ENCODE measurements around the gene IGFBP4. TPM values are rescaled to one million over a fixed set of nuclear protein-coding genes. Genes with fewer than 3 reads are reported as not detected.
"Not testable (repeated sequence)": the region's sequence is repeated elsewhere in the genome, so short reads cannot be mapped to it uniquely, and the experiment has no call there.

The IGFBP4 gene
- total RNA-seq: 1 to 10 TPM; 3.4 to 5.9 TPM

GRCh38 chr17:40443196-40443987 is at the start of gene IGFBP4:
TSS of gene IGFBP4 (plus strand) at chr17:40443450. CDS start at chr17:40443736, 286 bp downstream.
- H3K4me3 Mint-ChIP-seq: peak within 1 kb of the TSS; percentile 66
- peaks cover 22% of the 10 kb centered on the region for H3K27me3 Mint-ChIP-seq
- CTCF ChIA-PET: interaction anchor here (0.6 to 9.1 kb wide), 29 partner anchors 10 to 663 kb away, joined by 3 to 115 read pairs (median 4); partner anchors contain the start of genes GJD3 and TOP2A
- DNase-seq (peak; percentile 77), ATAC-seq (peak; percentile 87)
- H3K36me3 Mint-ChIP-seq: peaks cover 3% of the 10 kb centered on the region
- H3K4me1 Mint-ChIP-seq: peaks cover 40% of the 10 kb centered on the region
- H3K27ac Mint-ChIP-seq: peak within 1 kb of the TSS; percentile 87
- no peaks in the 10 kb centered on the region for H3K9me3 Mint-ChIP-seq (ENCODE audit: low read depth)

GRCh38 chr17:40399185-40399584 is 44.1 kb upstream of the IGFBP4 start:
- CTCF ChIA-PET: interaction anchor here (0.9 to 9.3 kb wide), 7 partner anchors 10 to 161 kb away, joined by 3 to 78 read pairs (median 7); partner anchors contain the start of gene TOP2A
- ATAC-seq (no peak), DNase-seq (no peak)
- Mint-ChIP-seq H3K4me3 (no peak overlapping the region), H3K27ac (no peak overlapping the region), H3K27me3 (no peaks in the 10 kb centered on the region), H3K36me3 (peaks cover 68% of the 10 kb centered on the region), H3K4me1 (peaks cover 6% of the 10 kb centered on the region), H3K9me3 (ENCODE audit: low read depth) (no peaks in the 10 kb centered on the region)

- no peak for ATAC-seq
- no peak for DNase-seq
- H3K36me3 Mint-ChIP-seq: peaks cover 73% of the 10 kb centered on the region
- H3K4me1 Mint-ChIP-seq: peaks cover 13% of the 10 kb centered on the region
- no peaks in the 10 kb centered on the region for H3K27me3 Mint-ChIP-seq
- CTCF ChIA-PET: interaction anchor here (0.6 to 9.3 kb wide), 5 partner anchors 12 to 158 kb away, joined by 3 to 78 read pairs (median 10); partner anchors contain the start of gene TOP2A
- no peak overlapping the region for H3K27ac Mint-ChIP-seq
- no peaks in the 10 kb centered on the region for H3K9me3 Mint-ChIP-seq (ENCODE audit: low read depth)
- no peak overlapping the region for H3K4me3 Mint-ChIP-seq
Observed at GRCh38 chr17:40402668-40403067, 40.6 kb upstream of the IGFBP4 start.

- CTCF ChIA-PET: interaction anchor here (1.6 to 9.3 kb wide), 3 partner anchors 10 to 129 kb away, joined by 3 to 78 read pairs (median 53); partner anchors contain the start of gene TOP2A
- H3K27me3 Mint-ChIP-seq: no peaks in the 10 kb centered on the region
- DNase-seq: no peak
- no peak for ATAC-seq
- no peaks in the 10 kb centered on the region for H3K9me3 Mint-ChIP-seq (ENCODE audit: low read depth)
- H3K27ac Mint-ChIP-seq: peak overlapping the region; percentile 34
- H3K4me1 Mint-ChIP-seq: peaks cover 13% of the 10 kb centered on the region
- H3K36me3 Mint-ChIP-seq: peaks cover 67% of the 10 kb centered on the region
- H3K4me3 Mint-ChIP-seq: no peak overlapping the region
Observed at GRCh38 chr17:40404003-40404402, 39.2 kb upstream of the IGFBP4 start.

GRCh38 chr17:40407460-40407859 is 35.8 kb upstream of the IGFBP4 start:
- H3K36me3 Mint-ChIP-seq: peaks cover 65% of the 10 kb centered on the region
- DNase-seq: no peak
- H3K27ac Mint-ChIP-seq: no peak overlapping the region
- no peak overlapping the region for H3K4me3 Mint-ChIP-seq
- no peaks in the 10 kb centered on the region for H3K27me3 Mint-ChIP-seq
- CTCF ChIA-PET: interaction anchor here (1.6 kb wide), 1 partner anchor 126 kb away, joined by 7 read pairs; no protein-coding TSS in a partner anchor
- H3K9me3 Mint-ChIP-seq (ENCODE audit: low read depth): no peaks in the 10 kb centered on the region
- ATAC-seq: no peak
- H3K4me1 Mint-ChIP-seq: peaks cover 18% of the 10 kb centered on the region

GRCh38 chr17:40409540-40409939 is 33.7 kb upstream of the IGFBP4 start:
- CTCF ChIA-PET: interaction anchor here (0.7 to 1.7 kb wide), 5 partner anchors 8 to 1508 kb away, joined by 3 to 8 read pairs (median 3); partner anchors contain the start of gene TOP2A
- ATAC-seq; H3K4me3 Mint-ChIP-seq; H3K9me3 Mint-ChIP-seq (ENCODE audit: low read depth); H3K27me3 Mint-ChIP-seq; DNase-seq; H3K27ac Mint-ChIP-seq: not testable (repeated sequence)
- Mint-ChIP-seq H3K4me1 (peaks cover 18% of the 10 kb centered on the region), H3K36me3 (peaks cover 62% of the 10 kb centered on the region)

GRCh38 chr17:40410082-40410481 is 33.2 kb upstream of the IGFBP4 start:
- Mint-ChIP-seq H3K27me3 (no peaks in the 10 kb centered on the region), H3K9me3 (ENCODE audit: low read depth) (no peaks in the 10 kb centered on the region), H3K36me3 (peaks cover 59% of the 10 kb centered on the region), H3K4me3 (no peak overlapping the region), H3K27ac (no peak overlapping the region), H3K4me1 (peaks cover 18% of the 10 kb centered on the region)
- ATAC-seq (no peak), DNase-seq (no peak)
- CTCF ChIA-PET: interaction anchor here (0.7 to 8.7 kb wide), 8 partner anchors 8 to 1508 kb away, joined by 3 to 78 read pairs (median 8); partner anchors contain the start of genes IGFBP4 and TOP2A

- ATAC-seq: no peak
- no peak for DNase-seq
- Mint-ChIP-seq H3K4me1 (peaks cover 28% of the 10 kb centered on the region), H3K9me3 (ENCODE audit: low read depth) (no peaks in the 10 kb centered on the region), H3K36me3 (peaks cover 65% of the 10 kb centered on the region), H3K27ac (no peak overlapping the region), H3K27me3 (no peaks in the 10 kb centered on the region), H3K4me3 (no peak overlapping the region)
- CTCF ChIA-PET: interaction anchor here (0.8 to 8.7 kb wide), 13 partner anchors 12 to 152 kb away, joined by 3 to 78 read pairs (median 5); partner anchors contain the start of gene IGFBP4
Observed at GRCh38 chr17:40411821-40412220, 31.4 kb upstream of the IGFBP4 start.

- peaks cover 62% of the 10 kb centered on the region for H3K36me3 Mint-ChIP-seq
- no peak overlapping the region for H3K27ac Mint-ChIP-seq
- no peaks in the 10 kb centered on the region for H3K9me3 Mint-ChIP-seq (ENCODE audit: low read depth)
- H3K4me3 Mint-ChIP-seq: no peak overlapping the region
- no peaks in the 10 kb centered on the region for H3K27me3 Mint-ChIP-seq
- H3K4me1 Mint-ChIP-seq: peaks cover 26% of the 10 kb centered on the region
- CTCF ChIA-PET: interaction anchor here (0.7 to 8.7 kb wide), 12 partner anchors 13 to 147 kb away, joined by 3 to 78 read pairs (median 4); partner anchors contain the start of gene IGFBP4
- no peak for ATAC-seq
- no peak for DNase-seq
Observed at GRCh38 chr17:40412880-40413279, 30.4 kb upstream of the IGFBP4 start.

- Mint-ChIP-seq H3K36me3 (peaks cover 61% of the 10 kb centered on the region), H3K4me1 (peaks cover 33% of the 10 kb centered on the region)
- not testable (repeated sequence) for ATAC-seq; H3K27ac Mint-ChIP-seq; DNase-seq; H3K9me3 Mint-ChIP-seq (ENCODE audit: low read depth); H3K27me3 Mint-ChIP-seq; H3K4me3 Mint-ChIP-seq
- CTCF ChIA-PET: interaction anchor here (0.7 to 8.7 kb wide), 11 partner anchors 12 to 247 kb away, joined by 3 to 78 read pairs (median 6); partner anchors contain the start of gene IGFBP4
Observed at GRCh38 chr17:40414312-40414711, 28.9 kb upstream of the IGFBP4 start.

GRCh38 chr17:40415390-40415789 is 27.9 kb upstream of the IGFBP4 start:
- Mint-ChIP-seq H3K36me3 (peaks cover 53% of the 10 kb centered on the region), H3K4me1 (peaks cover 35% of the 10 kb centered on the region), H3K4me3 (peak overlapping the region; percentile 42), H3K27ac (no peak overlapping the region), H3K27me3 (peaks cover 2% of the 10 kb centered on the region), H3K9me3 (ENCODE audit: low read depth) (no peaks in the 10 kb centered on the region)
- CTCF ChIA-PET: interaction anchor here (0.7 to 8.7 kb wide), 18 partner anchors 8 to 148 kb away, joined by 3 to 78 read pairs (median 6); partner anchors contain the start of genes GJD3 and IGFBP4
- no peak for ATAC-seq
- no peak for DNase-seq

GRCh38 chr17:40416671-40417070 is 26.6 kb upstream of the IGFBP4 start:
- no peak for DNase-seq
- H3K36me3 Mint-ChIP-seq: peaks cover 43% of the 10 kb centered on the region
- H3K4me1 Mint-ChIP-seq: peaks cover 32% of the 10 kb centered on the region
- peaks cover 4% of the 10 kb centered on the region for H3K27me3 Mint-ChIP-seq
- H3K27ac Mint-ChIP-seq: peak overlapping the region; percentile 95
- peak overlapping the region; percentile 89 for H3K4me3 Mint-ChIP-seq
- H3K9me3 Mint-ChIP-seq (ENCODE audit: low read depth): no peaks in the 10 kb centered on the region
- CTCF ChIA-PET: interaction anchor here (0.7 to 8.7 kb wide), 16 partner anchors 10 to 147 kb away, joined by 3 to 78 read pairs (median 10); partner anchors contain the start of genes GJD3 and IGFBP4
- ATAC-seq: no peak

- no peak for ATAC-seq
- Mint-ChIP-seq H3K36me3 (peaks cover 37% of the 10 kb centered on the region), H3K27ac (peak overlapping the region; percentile 95), H3K9me3 (ENCODE audit: low read depth) (no peaks in the 10 kb centered on the region), H3K4me3 (peak overlapping the region; percentile 89), H3K4me1 (peaks cover 32% of the 10 kb centered on the region), H3K27me3 (peaks cover 4% of the 10 kb centered on the region)
- CTCF ChIA-PET: interaction anchor here (0.9 to 8.7 kb wide), 18 partner anchors 8 to 203 kb away, joined by 3 to 78 read pairs (median 10); partner anchors contain the start of gene IGFBP4
- no peak for DNase-seq
Observed at GRCh38 chr17:40417258-40417608, 26.0 kb upstream of the IGFBP4 start.

Data from activated CD8-positive, alpha-beta memory T cell treated with anti-CD3 and anti-CD28 coated beads, Interleukin-2, amount 10 ng/mL, durations not matched to agents 7 days and 5 days (primary cell).